VCaP (cell line): ENCODE data around the gene CFHR3.
"Not testable (repeated sequence)": the region's sequence is repeated elsewhere in the genome, so short reads cannot be mapped to it uniquely, and the experiment has no call there.

ENCODE experiments used
- H3K27ac ChIP-seq: fragments of 450-650 bp; 2 replicates; pipeline ENCODE4 v1.5.1; 2017
- TF ChIP-seq, protein P1 (sequence below): fragments of 450-650 bp; conservative IDR thresholded peaks from 2 replicates; pipeline ENCODE4 v1.5.1; 2017; ENCODE audit warnings: mild to moderate bottlenecking, moderate library complexity

CFHR3 gene

DNA sequence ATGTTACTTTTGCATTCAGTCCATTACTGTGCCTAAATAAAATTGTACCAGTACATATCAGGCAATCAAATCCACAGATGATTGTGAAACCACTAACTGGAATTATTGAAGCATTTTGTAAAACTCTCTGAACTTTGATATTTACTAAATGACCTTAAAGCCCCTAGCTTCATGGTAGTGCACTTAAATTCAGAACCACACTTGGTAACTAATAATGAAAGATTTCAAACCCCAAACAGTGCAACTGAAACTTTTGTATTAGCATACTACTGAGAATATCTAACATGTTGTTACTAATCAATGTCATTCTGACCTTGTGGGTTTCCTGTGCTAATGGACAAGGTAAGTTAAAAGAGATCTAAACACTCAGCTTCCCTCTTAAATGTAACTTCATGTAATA, at the start of gene CFHR3:
CFHR3 (plus strand) TSS at position 238 of the 400 bp plus-strand sequence; CDS start at position 285, 47 bp downstream.
- TF ChIP-seq, protein P1, sequence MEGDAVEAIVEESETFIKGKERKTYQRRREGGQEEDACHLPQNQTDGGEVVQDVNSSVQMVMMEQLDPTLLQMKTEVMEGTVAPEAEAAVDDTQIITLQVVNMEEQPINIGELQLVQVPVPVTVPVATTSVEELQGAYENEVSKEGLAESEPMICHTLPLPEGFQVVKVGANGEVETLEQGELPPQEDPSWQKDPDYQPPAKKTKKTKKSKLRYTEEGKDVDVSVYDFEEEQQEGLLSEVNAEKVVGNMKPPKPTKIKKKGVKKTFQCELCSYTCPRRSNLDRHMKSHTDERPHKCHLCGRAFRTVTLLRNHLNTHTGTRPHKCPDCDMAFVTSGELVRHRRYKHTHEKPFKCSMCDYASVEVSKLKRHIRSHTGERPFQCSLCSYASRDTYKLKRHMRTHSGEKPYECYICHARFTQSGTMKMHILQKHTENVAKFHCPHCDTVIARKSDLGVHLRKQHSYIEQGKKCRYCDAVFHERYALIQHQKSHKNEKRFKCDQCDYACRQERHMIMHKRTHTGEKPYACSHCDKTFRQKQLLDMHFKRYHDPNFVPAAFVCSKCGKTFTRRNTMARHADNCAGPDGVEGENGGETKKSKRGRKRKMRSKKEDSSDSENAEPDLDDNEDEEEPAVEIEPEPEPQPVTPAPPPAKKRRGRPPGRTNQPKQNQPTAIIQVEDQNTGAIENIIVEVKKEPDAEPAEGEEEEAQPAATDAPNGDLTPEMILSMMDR: no peak
- no peak within 1 kb of the TSS for H3K27ac ChIP-seq

GRCh38 chr1:196732526-196732925, 42.1 kb upstream of the CFHR3 start:
- TF ChIP-seq, protein P1: no peak

GRCh38 chr1:196733091-196733970, 41.3 kb upstream of the CFHR3 start:
- TF ChIP-seq, protein P1: no peak
- H3K27ac ChIP-seq: no peak overlapping the region

More at GRCh38 chr1:196732526-196732925, 42.1 kb upstream of the CFHR3 start:
- no peak overlapping the region for H3K27ac ChIP-seq

GRCh38 chr1:196734006-196734405, 40.6 kb upstream of the CFHR3 start:
- TF ChIP-seq, protein P1: no peak
- no peak overlapping the region for H3K27ac ChIP-seq

DNA sequence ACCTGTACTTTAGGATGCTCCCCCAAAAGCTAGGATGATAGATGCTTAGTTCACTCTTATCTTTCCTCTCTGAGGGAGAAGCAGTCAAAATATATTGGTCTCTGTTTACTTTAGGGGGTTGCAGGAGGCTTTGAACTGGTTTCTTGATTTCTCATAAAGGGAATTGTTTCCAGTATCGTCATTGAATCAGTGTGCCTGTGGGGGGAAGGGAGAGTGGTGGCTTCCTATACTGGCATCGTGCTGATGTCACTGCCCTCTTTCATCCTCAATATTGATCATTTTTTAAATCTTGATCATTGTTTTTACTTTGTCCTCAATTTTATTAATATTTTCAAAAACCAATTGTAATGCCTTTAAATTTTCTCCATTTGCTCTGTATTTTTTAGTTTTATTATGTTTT, 40.2 kb upstream of the CFHR3 start:
- no peak overlapping the region for H3K27ac ChIP-seq
- TF ChIP-seq, protein P1: no peak

- TF ChIP-seq, protein P1: no peak
- no peak overlapping the region for H3K27ac ChIP-seq
These were observed 35.9 kb upstream of the CFHR3 start for GRCh38 chr1:196738730-196739129.

DNA sequence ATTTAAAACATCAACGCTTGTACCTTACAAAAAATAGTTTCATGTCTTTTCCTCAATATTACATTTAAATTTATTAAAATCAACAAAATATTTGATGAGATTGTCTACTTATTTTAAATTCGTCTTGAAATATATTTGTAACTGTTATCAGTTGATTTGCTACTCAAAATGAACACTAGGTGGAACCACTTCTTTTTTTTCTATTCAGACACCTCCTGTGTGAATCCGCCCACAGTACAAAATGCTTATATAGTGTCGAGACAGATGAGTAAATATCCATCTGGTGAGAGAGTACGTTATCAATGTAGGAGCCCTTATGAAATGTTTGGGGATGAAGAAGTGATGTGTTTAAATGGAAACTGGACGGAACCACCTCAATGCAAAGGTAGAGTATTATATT, 31.4 kb upstream of the CFHR3 start:
- TF ChIP-seq, protein P1: peak; percentile 69
- not testable (repeated sequence) for H3K27ac ChIP-seq

DNA sequence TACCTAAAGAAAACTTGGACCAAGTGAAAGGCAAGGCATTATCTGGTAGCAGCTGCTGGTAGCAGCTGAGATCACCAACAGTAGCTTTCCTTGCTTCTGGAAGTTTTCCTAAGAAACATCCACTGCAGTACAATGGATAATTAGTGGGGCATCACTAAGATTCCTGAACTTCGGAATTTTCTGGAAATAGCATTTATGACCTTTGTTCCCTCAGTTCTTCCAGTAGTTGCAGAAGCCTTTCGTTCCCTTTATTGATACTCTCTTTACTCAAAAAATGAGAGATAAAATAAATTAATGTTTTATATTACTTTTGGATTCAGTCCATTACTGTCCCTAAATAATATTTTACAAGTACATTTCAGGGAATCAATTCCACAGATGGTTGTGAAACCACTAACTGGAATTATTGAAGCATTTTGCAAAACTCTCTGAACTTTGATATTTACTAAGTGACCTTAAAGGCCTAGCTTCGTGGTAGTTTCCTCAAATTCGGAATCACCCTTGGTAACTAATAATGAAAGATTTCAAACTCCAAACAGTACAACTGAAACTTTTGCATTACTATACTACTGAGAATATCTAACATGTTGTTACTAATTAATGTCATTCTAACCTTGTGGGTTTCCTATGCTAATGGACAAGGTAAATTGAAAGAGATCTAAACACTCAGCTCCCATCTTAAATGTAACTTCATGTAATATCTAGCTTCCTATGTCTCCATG, 9.5 kb upstream of the CFHR3 start:
- not testable (repeated sequence) for H3K27ac ChIP-seq

DNA sequence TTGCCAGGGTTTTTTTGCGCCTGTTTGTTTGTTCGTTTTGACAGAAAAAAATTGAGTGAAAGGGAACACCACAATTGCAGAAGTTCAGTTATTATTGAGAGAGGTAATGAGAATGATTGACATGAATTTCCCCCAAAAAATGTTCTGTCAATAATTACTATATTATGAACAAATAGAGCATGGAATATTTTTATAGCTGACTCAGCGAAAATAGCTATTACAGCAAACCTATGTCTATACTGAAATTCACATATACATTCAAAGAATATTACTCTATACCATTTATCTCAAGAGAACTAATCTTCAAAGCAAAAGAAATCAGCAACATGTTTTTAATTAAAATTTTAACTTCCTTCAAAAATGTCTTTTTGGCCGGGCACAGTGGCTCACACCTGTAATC, 4.8 kb upstream of the CFHR3 start:
- not testable (repeated sequence) for H3K27ac ChIP-seq
